Measurements from ENCODE around the gene COL19A1. TPM values are rescaled to one million over a fixed set of nuclear protein-coding genes. Genes with fewer than 3 reads are reported as not detected.

Gene COL19A1
- total RNA-seq, 2 donors from 2014 or later: 1.1 TPM; not detected in 1

GRCh38 chr6:70175770-70176169, 309.4 kb downstream of the COL19A1 start:
- intact Hi-C loops (cut with DNase I, micrococcal nuclease): no loop called here
- no peak for DNase-seq
- ATAC-seq: no peak

- ATAC-seq: no peak
- intact Hi-C loops (cut with DNase I, micrococcal nuclease): no loop called here
These were observed 310.6 kb downstream of the COL19A1 start for GRCh38 chr6:70176842-70177550.

GRCh38 chr6:70180183-70180900, 314.0 kb downstream of the COL19A1 start:
- intact Hi-C loops (cut with DNase I, micrococcal nuclease): no loop called here
- ATAC-seq (no peak), DNase-seq (no peak)

More at GRCh38 chr6:70176842-70177550, 310.6 kb downstream of the COL19A1 start:
- DNase-seq: no peak

GRCh38 chr6:70180901-70181599, 314.7 kb downstream of the COL19A1 start:
- DNase-seq (no peak), ATAC-seq (no peak)
- intact Hi-C loops (cut with DNase I, micrococcal nuclease): no loop called here

GRCh38 chr6:70183538-70183937, 317.2 kb downstream of the COL19A1 start:
- DNase-seq (no peak), ATAC-seq (no peak)
- intact Hi-C loops (cut with DNase I, micrococcal nuclease): no loop called here

GRCh38 chr6:70184723-70185122, 318.4 kb downstream of the COL19A1 start:
- ATAC-seq (no peak), DNase-seq (no peak)
- intact Hi-C loops (cut with DNase I, micrococcal nuclease): no loop called here

GRCh38 chr6:70186461-70186860, 320.1 kb downstream of the COL19A1 start:
- ATAC-seq (no peak), DNase-seq (no peak)
- intact Hi-C loops (cut with DNase I, micrococcal nuclease): no loop called here

GRCh38 chr6:70188202-70188601, 321.8 kb downstream of the COL19A1 start:
- ATAC-seq (no peak), DNase-seq (no peak)
- intact Hi-C loops (cut with DNase I, micrococcal nuclease): no loop called here

- no peak for ATAC-seq
- intact Hi-C loops (cut with DNase I, micrococcal nuclease): no loop called here
- no peak for DNase-seq
These were observed 328.1 kb downstream of the COL19A1 start for GRCh38 chr6:70194421-70194820.

GRCh38 chr6:70196531-70196930, 330.2 kb downstream of the COL19A1 start:
- ATAC-seq (no peak), DNase-seq (no peak)
- intact Hi-C loops (cut with DNase I, micrococcal nuclease): no loop called here

GRCh38 chr6:70198785-70199184, 332.4 kb downstream of the COL19A1 start:
- no peak for DNase-seq
- intact Hi-C loops (cut with DNase I, micrococcal nuclease): no loop called here
- no peak for ATAC-seq

GRCh38 chr6:70208235-70208790, 342.0 kb downstream of the COL19A1 start:
- intact Hi-C loops (cut with DNase I, micrococcal nuclease): no loop called here
- ATAC-seq: no peak

GRCh38 chr6:70210462-70210861, 344.1 kb downstream of the COL19A1 start:
- DNase-seq (no peak), ATAC-seq (no peak)
- intact Hi-C loops (cut with DNase I, micrococcal nuclease): no loop called here

More at GRCh38 chr6:70208235-70208790, 342.0 kb downstream of the COL19A1 start:
- no peak for DNase-seq

GRCh38 chr6:70215460-70216108, 349.2 kb downstream of the COL19A1 start:
- ATAC-seq (no peak), DNase-seq (no peak)
- intact Hi-C loops (cut with DNase I, micrococcal nuclease): no loop called here

GRCh38 chr6:70216767-70217166, 350.4 kb downstream of the COL19A1 start:
- intact Hi-C loops (cut with DNase I, micrococcal nuclease): no loop called here
- DNase-seq (no peak), ATAC-seq (no peak)

- ATAC-seq (peak; percentile 83), DNase-seq (no peak)
- intact Hi-C loops (cut with DNase I, micrococcal nuclease): loop anchor here in 1 of 2 donors (5.0 kb wide), 1 partner anchor 152 kb away; no protein-coding TSS in a partner anchor
These were observed 353.7 kb downstream of the COL19A1 start for GRCh38 chr6:70219943-70220613.

GRCh38 chr6:70221025-70221714, 354.8 kb downstream of the COL19A1 start:
- ATAC-seq (peak; percentile 72), DNase-seq (peak in 1 of 2 donors; percentile 16)
- intact Hi-C loops (cut with DNase I, micrococcal nuclease): loop anchor here in 1 of 2 donors (5.0 kb wide), 1 partner anchor 151 kb away; no protein-coding TSS in a partner anchor

Data from left colon (tissue), 2 donors.